ENCODE results near the gene FZR1.

FZR1 gene

DNA sequence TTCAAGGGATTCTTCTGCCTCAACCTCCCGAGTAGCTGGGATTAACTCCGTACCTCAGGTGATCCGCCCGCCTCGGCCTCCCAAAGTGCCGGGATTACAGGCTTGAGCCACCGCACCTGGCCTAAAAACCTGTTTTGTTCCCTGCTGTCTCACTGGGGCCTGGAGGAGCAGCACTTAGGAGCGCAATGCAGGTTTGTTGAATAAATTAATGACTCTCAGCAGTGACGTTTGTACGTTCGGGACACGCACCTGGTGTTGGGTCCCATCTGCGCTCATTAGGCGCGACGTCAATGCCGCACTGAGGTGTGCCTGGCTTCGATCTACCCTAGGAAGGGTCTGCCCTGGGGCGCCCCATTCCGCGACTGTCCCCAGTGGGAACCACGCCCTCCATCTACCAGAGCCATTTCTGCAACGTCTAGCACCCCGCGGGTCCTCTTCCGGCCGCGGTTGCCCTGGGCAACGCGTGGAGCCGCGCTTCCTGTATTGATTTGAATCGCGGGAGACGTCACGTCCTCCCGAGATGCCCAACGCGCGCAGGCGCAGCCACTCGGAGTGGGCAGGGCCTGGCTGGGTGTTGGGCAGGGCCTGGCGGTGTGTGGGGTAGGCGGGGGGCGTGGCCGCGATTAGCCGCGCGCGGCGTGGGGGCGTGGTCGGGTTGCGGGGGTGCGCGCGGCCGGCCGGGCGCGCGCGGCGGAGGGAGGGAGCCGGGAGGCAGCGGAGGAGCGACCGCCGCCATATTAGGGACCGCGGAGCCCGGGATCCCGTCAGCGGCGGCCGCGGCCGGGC, at the start of gene FZR1:
Gene FZR1, plus strand, starts transcription at position 714 of the 786 bp plus-strand sequence. CDS start 16,679 bp downstream, outside the sequence.
- DNase-seq (ENCODE audit: low read depth in 2 of 2): peak; percentile 99

DNA sequence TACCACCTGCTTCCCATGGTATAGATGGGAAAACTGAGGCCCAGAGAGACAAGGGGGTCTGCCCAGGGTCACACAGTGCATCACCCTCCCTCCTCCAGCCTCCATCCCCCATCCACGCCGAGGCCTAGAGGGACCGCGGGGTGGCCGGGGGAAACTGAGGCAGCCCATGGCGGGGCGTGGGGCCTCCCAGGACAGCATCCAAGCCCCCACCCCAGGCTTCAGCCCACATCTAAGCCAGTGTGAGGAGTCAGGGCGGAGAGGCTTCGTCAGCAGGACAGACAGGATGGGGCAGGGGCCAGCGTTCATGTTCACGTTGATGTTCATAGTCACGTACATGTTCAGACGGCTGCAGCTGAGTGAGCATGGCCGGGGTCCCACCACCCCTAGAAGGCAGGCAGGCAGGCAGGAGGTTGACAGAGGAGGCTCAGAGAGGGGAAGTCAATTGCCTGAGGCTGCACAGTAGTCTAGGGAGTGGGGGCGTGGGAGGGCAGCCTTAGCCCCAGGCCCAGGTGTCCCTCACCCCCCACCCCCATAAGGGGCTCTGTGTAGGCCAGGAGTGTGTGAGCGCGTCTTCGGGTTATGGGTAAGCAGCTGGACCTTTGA, 49.1 kb upstream of the FZR1 start:
- DNase-seq (ENCODE audit: low read depth in 2 of 2): no peak

DNA sequence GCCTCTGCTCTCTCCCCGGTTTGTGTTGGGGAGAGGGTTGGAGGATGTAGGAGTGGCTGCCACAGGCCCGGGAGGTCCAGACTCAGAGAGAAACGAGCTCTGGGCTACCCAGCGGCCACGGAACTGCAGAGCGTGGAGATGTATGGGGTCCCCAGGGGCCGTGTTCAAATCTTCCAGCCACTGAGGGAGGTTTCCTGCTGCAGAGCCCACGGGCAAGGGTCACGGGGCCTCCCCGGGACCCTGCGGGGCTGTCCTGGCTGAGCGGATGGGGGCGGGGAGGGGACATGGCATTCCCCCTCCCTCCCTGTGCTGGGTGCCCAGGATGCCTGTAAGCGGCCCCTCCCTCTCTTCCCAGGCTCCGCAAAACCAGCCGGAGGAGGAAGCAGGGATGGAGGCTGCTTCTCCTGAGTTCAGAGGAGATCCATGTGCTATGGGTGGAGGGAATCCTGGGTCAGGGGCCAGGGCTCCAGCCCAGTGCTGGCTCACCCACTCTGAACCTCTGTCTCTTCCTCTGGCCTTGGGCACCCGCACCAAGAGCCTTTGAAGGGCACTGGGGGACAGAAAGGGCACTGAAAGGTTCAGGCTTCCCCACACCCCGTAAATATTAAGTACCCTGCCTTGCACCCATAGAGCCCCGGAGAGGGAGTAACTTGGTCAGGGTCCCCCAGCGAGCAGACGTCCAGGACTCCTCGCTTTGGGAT, 48.4 kb upstream of the FZR1 start:
- no peak for DNase-seq (ENCODE audit: low read depth in 2 of 2)

DNA sequence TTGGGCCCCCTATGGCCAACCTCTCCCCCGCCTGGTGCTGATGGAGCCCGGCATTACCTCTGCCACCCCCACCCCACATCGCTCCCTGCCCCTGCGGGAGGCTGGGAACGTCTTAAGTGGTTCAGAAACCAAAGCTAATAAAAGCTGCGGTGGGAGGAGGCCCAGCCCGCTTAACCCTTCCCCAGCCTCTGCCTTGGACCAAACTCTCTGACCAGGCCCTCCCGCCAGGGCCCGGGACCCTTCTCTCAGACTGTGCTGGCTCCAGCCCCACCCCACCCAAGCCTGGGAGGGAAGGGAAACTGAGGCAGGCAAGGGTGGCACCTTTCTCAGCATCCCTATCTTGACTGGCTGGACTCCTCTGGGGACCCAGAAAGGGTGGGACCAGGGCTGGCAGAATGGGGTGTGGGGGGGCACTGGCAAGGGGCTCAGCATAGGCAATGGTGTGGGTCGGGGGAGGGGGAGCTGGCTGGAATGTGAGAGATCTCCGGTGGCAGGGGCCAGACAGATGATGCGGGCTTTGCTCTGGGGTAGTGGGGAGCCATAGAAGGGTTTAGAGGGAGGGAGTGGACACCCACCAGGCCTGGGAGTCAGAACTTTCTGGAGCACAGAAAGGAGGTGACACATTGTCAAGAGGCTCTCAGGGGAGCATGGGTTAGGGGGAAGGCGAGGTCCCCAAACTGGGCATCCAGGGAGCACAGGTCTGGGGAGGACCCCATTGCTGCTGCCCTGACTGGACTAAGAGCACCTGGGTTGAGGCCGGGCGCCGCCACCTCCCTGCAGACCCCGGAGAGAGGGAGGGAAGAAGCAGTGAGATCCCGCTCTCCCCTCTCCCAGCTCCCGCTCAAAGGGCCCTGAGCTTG, 47.7 kb upstream of the FZR1 start:
- no peak for DNase-seq (ENCODE audit: low read depth in 2 of 2)

DNA sequence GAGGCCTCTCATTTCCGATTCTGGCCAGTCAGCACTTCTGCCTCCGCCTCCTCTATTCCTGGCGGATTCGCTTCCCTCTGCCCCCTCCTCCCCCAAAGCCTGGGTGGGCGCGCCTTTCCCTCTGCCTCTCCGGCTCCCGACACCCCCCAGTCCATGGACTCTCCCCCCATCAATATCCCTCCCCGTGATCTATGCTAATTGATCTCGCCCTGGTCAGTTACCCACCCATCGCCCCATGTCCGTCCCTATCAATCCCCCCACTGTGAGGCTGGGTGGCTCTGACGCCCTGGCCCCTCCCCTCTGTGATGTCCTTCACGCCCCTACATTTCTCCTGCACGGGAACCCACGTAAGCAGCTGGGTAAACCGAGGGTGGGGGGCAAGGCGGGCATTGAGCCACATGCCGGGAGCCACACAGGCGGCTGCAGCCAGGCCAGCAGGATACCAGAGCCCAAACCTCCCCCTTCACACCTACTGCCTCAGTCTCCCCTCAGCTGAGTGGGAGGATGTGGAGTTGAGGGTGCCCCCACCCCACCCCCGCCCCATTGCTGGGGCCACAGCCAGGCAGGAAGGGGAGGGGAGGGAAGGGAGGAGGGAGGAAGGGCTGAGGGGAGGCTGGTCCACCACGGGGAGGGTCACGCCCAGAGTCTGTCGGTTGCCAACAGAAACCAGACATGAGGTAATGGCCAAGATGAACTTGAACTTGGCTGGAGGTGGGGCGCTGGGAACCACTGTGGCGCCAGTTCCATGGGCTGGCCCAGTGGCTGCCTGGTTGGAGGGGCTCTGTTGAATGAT, 46.8 kb upstream of the FZR1 start:
- no peak for DNase-seq (ENCODE audit: low read depth in 2 of 2)

DNA sequence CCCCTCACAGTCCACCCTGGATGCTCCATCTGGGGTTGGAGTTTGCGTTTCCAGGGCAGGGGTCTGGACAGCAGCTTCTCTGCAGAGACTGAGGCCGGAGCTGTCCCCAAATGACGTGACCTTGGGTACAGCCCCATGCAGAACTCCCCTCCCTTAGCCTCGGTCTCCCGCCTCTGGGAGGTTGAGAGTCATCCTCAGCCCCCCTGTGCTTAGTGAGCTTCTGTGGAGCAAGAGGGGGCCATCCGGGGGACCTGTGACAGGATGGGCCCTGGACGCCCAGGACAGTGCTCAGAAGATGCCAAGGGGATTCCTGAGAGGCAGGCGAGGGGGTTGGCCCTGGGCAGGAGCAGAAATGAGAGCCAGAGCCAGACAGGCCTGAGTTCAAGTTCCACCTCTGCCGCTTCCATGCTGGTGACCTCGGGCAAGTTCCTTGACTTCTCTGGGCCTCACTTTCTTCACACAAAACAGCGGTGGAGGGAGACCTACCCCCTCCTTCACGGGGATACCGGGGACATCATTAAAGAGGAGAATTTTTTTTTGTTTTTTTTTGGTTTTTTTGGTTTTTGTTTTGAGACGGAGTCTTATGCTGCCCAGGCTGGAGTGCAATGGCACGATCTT, 46.0 kb upstream of the FZR1 start:
- no peak for DNase-seq (ENCODE audit: low read depth in 2 of 2)

DNA sequence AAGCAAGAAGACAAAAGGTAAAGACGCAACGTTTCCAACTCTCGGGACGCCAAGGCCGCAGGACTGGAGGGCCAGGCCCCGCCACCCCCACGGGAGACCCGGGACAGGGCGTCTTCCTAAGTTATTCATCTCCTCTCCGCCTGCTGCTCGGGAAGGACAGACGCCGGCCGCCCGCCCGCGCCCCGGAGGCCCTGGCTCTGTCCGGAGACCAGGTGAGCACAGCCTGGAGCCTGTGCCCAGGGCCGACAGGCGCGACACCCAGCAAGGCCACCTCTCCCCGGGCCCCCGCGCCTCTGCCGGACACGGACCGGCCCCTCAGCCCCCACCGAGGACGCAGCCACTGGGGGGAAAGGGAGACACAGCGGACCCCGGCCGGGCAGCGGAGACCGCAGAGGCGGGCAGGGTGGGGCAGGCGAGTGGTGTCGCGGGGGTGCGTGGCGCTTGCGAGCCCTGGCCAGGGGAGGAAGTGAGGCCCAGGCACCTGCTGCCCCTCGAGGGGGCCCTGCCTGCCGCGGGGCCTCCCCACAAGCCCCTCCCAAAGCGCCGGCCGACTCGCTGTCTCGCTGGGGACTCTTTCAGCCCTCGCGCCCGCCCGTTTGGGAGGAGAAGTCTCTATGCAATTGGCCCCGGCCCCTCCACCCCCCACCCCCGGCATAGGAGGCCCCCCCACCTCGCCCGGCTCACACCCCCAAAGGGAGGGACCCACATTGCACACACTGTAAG, 43.0 kb upstream of the FZR1 start:
- DNase-seq (ENCODE audit: low read depth in 2 of 2): no peak

DNA sequence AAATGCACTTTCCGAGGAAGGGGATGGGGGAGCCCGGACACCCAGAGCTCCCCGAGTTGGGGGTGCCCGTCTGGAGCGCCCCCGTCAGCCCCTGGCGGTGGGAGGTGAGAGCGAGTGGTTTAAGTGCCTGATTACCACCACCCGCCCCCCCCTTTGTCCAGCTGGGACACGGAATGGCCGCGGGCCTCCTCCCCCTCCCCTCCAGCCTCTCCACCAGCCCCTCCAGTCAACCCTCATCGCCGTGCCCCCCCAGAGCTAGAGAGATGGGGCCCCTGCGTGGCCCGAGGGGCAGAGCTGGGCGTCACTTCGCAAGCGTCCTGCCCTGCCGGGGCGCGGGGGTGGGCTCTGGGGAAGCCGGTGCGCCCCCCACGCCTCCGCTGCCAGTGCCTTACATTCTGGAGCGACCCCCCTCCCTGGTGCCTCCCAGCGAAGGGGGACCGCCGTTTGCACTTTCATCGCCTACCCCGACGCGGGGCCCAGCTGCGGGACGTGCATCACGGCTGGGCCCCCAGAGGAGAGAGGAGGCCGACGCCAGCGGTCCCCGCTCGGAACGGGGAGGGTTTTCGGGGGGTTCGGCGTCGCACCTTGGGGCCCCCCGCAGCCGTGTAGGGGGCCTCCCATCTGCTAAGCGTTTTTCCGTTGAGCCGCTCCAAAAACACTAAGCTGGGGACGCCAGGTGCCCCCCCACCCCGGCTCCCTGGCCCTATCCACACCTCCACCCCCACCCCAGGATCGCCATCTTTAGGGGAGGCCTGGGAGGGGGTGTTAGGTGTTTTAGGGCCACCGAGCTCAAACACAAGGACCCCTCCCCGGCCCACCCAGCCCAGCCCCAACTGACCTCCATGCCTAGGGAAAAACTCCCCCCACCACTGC, 42.2 kb upstream of the FZR1 start:
- no peak for DNase-seq (ENCODE audit: low read depth in 2 of 2)

DNA sequence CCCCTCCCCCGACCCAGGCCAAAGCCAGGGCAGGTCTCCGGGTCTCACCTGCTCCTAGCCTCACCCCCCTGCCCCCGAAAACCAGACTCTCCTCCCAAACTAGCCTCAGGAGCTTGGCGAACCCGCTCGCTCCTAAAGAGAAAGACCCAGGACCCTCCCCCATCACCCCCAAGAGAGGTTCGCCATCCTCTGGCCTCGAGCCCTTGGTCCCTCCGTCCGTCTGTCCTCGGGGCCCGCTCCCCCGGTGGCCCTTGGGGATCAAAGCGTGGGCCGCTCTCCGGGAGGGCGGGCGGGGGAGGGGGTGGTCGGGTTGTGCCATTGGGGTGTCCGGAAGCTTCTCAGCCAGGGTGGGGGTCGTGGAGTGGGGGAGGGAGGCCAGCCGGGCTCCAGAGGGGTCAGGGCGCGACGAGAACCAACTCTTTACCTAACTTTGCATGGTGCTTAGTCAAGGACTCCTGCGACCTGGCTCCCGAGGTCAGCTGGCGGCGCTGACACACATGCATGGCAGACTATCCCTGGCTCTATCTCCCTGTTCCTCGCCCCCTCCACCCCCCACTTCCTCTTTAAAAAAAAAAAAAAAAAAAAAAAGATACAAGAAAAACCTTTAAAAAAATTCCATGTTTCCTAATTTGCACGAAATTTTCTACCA, 41.4 kb upstream of the FZR1 start:
- no peak for DNase-seq (ENCODE audit: low read depth in 2 of 2)

DNA sequence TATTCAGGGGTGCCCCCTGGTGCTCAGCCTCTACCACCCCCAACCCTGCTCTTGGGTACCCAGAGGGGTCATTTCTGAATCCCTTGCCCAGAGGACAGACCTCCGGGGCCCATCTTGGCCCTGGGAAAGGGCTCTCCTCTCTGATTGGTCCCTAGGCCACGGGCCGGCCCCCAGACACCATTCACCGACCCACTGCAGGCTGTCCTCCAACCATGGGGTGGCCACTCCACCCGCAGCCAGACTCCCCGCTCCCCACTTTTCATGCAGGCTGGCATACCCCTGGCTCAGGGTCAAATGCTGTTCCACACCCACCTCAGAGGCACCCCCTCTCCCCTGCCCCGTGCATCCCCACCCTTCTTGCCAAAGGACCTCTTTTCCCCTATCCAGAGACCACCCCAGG, 40.6 kb upstream of the FZR1 start:
- DNase-seq (ENCODE audit: low read depth in 2 of 2): no peak

DNA sequence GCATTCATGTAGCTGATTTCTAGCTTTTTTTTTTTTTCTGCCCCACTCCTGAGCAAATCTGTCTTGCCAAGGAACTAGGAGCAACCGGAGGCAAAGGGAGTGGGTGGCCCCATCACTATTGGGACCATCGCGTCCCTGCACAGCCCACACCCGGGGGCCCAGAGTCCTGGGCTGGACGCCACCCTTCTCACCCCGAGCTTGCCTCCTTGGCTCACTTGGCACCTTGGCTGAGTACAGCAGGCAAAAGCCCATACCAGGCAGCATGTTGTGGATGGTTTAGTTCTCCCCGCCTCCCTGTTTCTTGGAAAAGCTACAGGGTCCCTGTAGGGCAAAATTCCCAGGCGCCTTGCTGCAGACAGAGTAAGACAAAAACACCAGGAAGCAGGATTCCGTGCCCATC, 39.5 kb upstream of the FZR1 start:
- no peak for DNase-seq (ENCODE audit: low read depth in 2 of 2)

DNA sequence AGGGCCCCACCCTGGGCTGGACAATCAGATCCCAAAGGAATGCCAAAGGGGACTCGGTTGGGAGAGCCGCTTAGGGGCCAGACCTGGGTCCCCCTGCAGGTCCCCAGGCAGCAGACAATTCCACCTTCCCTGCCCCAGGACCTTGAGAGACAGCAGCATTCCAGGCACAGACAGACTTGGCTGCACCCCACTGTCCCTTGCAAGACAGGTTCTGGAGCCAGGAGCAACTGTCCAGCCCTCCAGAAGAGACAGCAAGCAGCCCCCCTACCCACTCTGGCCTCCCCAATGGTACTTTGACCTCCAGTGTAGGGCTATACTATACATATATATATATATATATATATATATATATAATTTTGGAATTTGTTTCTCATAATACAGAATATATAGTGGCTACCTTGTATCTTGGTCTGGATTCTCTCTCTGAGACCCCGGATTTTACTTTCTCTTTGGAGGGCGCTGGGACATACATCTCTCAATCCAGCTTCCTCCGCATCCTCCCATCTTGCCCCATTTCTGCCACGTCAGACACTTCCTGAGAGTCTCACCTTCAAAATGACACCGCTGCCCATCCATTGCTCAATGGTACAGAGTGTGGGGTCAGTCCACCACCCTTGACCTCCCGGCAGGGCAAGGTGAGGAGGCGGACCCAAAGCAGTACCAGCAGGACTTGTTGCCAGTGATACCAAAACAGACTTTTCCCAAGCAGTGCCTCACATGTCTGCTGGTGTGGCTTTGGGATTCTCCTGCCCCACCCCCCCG, 38.5 kb upstream of the FZR1 start:
- DNase-seq (ENCODE audit: low read depth in 2 of 2): no peak

DNA sequence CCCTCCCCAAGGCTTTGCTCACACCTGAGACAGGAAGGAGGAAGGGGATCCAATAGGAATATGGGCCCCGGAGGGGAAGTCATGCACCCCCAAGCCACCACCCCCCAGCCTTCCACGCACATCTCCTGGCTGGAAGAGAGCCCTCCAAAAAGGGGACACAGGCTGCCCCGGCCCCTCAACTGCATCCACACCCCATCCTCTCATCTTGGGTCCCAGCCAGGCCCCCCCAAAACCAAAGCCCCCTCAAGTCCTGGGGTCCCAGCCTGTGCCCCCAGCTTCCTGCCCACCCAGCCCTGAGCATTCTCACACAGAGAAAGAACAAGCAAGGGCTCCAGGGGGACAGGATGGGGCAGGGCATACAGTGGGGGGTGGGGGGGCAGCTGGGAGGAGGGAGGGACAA, 37.9 kb upstream of the FZR1 start:
- DNase-seq (ENCODE audit: low read depth in 2 of 2): no peak

DNA sequence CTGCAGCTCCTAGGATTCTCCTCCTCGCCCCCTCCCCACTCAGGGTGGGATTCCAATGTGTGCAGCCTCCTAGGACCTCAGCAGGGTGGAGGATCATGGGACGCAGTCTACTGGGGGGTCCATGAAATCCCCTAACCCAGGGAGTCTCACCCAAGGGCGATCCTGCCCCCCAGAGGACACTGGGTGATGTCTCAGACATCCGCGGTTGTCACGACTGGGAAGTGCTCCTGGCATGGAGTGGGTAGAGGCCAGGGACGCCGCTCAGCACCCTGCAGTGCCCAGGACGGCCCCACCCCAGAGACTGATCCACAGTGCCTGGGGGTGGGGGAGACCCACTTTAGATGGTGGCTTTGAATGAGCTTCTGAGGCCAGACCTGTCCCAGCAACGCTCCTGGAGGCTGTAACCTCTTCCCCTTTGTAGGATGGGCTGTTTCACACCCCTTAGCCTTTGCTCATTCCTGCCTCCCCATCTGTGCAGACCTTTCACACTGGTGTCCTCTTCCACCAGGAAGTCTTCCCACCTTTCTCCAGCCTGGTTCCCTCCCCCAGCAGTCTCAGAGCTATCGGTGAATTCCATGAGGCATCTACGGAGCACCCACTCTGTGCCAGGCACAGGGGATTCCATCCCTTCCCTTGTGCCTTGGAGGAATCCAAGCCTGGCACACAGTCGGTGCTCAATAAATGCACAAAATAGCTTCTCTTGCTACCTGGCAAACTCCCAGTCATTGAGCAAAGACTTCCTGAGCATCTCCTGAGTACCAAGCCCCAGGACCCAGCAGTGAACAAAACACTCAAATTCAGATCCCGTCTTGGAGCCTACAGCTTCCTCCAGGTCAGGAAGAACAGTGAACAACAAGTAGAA, 36.2 kb upstream of the FZR1 start:
- DNase-seq (ENCODE audit: low read depth in 2 of 2): no peak

DNA sequence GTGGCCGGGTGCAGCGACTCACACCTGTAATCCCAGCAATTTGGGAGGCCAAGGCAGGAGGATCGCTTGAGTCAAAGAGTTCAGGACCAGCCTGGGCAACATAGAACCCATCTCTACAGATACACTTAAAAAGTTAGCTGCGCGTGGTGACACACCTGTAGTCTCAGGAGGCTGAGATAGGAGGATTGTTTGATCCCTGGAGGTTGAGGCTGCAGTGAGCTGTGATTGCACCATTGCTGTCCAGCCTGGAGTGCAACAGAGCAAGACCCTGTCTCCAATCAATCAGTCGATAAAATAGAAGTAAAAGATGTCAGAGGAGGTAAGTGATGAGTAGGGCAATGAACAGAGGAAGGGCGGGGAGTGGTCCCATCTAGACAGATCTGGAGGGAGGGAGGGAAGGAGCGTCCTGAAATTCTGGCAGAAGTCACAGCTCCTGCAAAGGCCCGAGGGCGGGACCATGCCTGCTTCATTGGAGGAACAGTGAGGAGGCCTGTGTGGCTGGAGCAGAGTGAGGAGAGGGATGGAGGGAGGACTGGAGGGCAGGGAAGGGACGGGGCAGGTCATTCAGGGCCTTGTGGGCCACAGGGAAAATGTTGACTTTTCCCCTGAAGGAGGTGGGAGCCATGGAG, 35.5 kb upstream of the FZR1 start:
- DNase-seq (ENCODE audit: low read depth in 2 of 2): no peak

DNA sequence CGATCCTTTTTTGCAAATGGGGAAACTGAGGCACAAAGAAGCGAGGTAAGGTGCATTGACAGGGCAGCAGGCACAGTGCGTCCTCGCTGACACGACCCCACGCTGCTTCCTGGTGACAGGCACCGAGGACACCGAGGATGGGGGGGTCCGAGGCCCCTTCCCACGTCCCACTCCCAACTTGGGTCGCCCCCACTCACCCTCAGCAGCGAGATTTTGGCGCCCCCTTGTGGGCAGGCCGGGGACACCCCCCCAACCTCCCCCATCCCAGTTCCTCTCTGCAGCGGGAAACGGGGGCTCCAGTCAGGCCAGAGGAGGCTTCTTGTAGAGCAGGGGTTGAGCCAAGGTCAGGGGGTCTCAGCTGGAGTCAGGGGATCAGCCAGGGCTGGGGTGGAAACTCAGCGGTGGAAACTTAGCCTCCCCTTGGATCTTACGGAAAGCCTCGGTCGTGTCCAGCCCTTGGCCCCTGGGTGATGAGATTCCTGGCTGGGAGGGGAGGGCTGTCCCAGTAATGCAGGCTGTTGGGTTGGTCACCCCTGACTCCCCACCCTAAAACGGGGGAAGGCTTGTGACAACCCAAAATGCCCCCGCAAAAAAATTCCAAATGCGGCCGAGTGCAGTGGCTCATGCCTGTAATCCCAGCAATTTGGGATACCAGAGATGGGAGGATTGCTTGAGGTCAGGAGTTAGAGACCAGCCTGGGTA, 34.0 kb upstream of the FZR1 start:
- no peak for DNase-seq (ENCODE audit: low read depth in 2 of 2)

Data from stimulated activated CD8-positive, alpha-beta memory T cell treated with anti-CD3 and anti-CD28 coated beads, Interleukin-2, amount 100 ng/mL, for 48 hours (primary cell).